Neural cell (in vitro differentiated cells): ENCODE measurements around the gene RAB1A. TPM values are rescaled to one million over a fixed set of nuclear protein-coding genes. Genes with fewer than 3 reads are reported as not detected.
"Not testable (repeated sequence)": the region's sequence is repeated elsewhere in the genome, so short reads cannot be mapped to it uniquely, and the experiment has no call there.

Source experiments
- H2AFZ ChIP-seq: fragments of 200-600, 300-800 bp; sonication (generic), shearing (Covaris generic); 2 replicates; pipeline ENCODE4 v1.6.0; 2014; ENCODE audit warnings: low read depth, mild to moderate bottlenecking, antibody characterized with exemption, low read length, moderate library complexity
- H3F3A ChIP-seq: fragments of 200-600 bp; shearing (Covaris generic); 2 replicates; pipeline ENCODE4 v1.6.1; 2016; ENCODE audit warnings: mild to moderate bottlenecking, moderate library complexity, mixed read lengths, antibody characterized with exemption, low read length; ENCODE audit not compliant: insufficient read depth, poor library complexity, severe bottlenecking
- H3K27ac ChIP-seq: fragments of 200-600, 300-800 bp; sonication (generic), shearing (Covaris generic); 2 replicates; pipeline ENCODE4 v1.5.1; 2014; ENCODE audit warnings: mild to moderate bottlenecking, low read length, moderate library complexity
- H3K27me3 ChIP-seq: fragments of 300-800, 200-600 bp; sonication (generic), shearing (Covaris generic); 2 replicates; pipeline ENCODE4 v1.6.0; 2014; ENCODE audit warnings: mild to moderate bottlenecking, low read depth, low read length, moderate library complexity; ENCODE audit not compliant: insufficient read depth
- H3K36me3 ChIP-seq: fragments of 300-800, 200-600 bp; sonication (generic), shearing (Covaris generic); 2 replicates; pipeline ENCODE4 v1.5.1; 2014; ENCODE audit warnings: mild to moderate bottlenecking, antibody characterized with exemption, low read length, moderate library complexity; ENCODE audit not compliant: insufficient read depth
- H3K4me2 ChIP-seq: fragments of 300-800, 200-600 bp; sonication (generic), shearing (Covaris generic); 2 replicates; pipeline ENCODE4 v1.6.0; 2014; ENCODE audit warnings: mild to moderate bottlenecking, low read length
- H3K4me3 ChIP-seq: fragments of 300-800, 200-600 bp; sonication (generic), shearing (Covaris generic); 2 replicates; pipeline ENCODE4 v1.5.1; 2014; ENCODE audit warnings: mild to moderate bottlenecking, low read length, moderate library complexity
- H3K79me2 ChIP-seq: fragments of 200-600 bp; shearing (Covaris generic); replicated peaks from 2 replicates; pipeline ENCODE4 v1.6.0; 2014; ENCODE audit warnings: mild to moderate bottlenecking, low read length, moderate library complexity; ENCODE audit not compliant: insufficient read depth
- H3K9ac ChIP-seq: fragments of 300-800, 200-600 bp; sonication (generic), shearing (Covaris generic); 2 replicates; pipeline ENCODE4 v1.6.1; 2016; ENCODE audit warnings: mild to moderate bottlenecking, low read length, mixed read lengths
- H3K9me2 ChIP-seq: fragments of 200-600 bp; shearing (Covaris generic); 2 replicates; pipeline ENCODE4 v1.6.1; 2016; ENCODE audit warnings: mild to moderate bottlenecking, low read length, mixed read lengths; ENCODE audit not compliant: insufficient read depth
- H3K9me3 ChIP-seq: fragments of 200-600, 300-800 bp; sonication (generic), shearing (Covaris generic); 2 replicates; pipeline ENCODE4 v1.6.1; 2016; ENCODE audit warnings: mild to moderate bottlenecking, mixed run types, low read length, moderate library complexity, mixed read lengths
- H4K20me1 ChIP-seq: fragments of 200-600 bp; shearing (Covaris generic); 2 replicates; pipeline ENCODE4 v1.6.1; 2016; ENCODE audit warnings: mild to moderate bottlenecking, mixed run types; ENCODE audit not compliant: insufficient read depth
- EP300 ChIP-seq: fragments of 450-650 bp; conservative IDR thresholded peaks from 2 replicates; pipeline ENCODE4 v1.6.1; 2014; ENCODE audit warnings: antibody characterized with exemption, mild to moderate bottlenecking, moderate library complexity; ENCODE audit not compliant: poor library complexity, severe bottlenecking
- EZH2 ChIP-seq: fragments of 200-600, 300-800 bp; shearing (Covaris generic), sonication (generic); IDR thresholded peaks from 2 replicates; pipeline ENCODE4 v1.6.1; 2014; ENCODE audit warnings: antibody characterized with exemption, low read length, borderline replicate concordance, mild to moderate bottlenecking; ENCODE audit not compliant: insufficient read depth, poor library complexity, severe bottlenecking
- MXI1 ChIP-seq: fragments of 450-650 bp; conservative IDR thresholded peaks from 2 replicates; pipeline ENCODE4 v1.6.1; 2014; ENCODE audit warnings: antibody characterized with exemption, mild to moderate bottlenecking; ENCODE audit not compliant: poor library complexity, severe bottlenecking
- POLR2AphosphoS5 ChIP-seq: IDR thresholded peaks from 2 replicates; pipeline ENCODE4 v1.6.1; 2012
- SMC3 ChIP-seq: fragments of 450-650 bp; conservative IDR thresholded peaks from 2 replicates; pipeline ENCODE4 v1.6.1; 2014; ENCODE audit warnings: antibody characterized with exemption, mild to moderate bottlenecking, moderate library complexity; ENCODE audit not compliant: poor library complexity
- TAF1 ChIP-seq: IDR thresholded peaks from 2 replicates; pipeline ENCODE4 v1.6.1; 2012; ENCODE audit warnings: low read depth
- polyA plus RNA-seq: library from polyadenylated mRNA; depleted of rRNA; stranded (reverse); fragments of >200 nt; gene quantifications from 2 replicates; pipeline ENCODE4 v1.2.3, GENCODE V29; 2014
- TF ChIP-seq, protein P1 (sequence below): fragments of 450-650 bp; IDR thresholded peaks from 2 replicates; pipeline ENCODE4 v1.5.1; 2014; ENCODE audit warnings: antibody characterized with exemption, mild to moderate bottlenecking, moderate library complexity; ENCODE audit not compliant: poor library complexity, severe bottlenecking
- TF ChIP-seq, protein P2 (sequence below): IDR thresholded peaks from 2 replicates; pipeline ENCODE4 v1.6.1; 2012; ENCODE audit warnings: borderline replicate concordance

RAB1A gene
- polyA plus RNA-seq, 1 donor from 2014 or later, result 240 TPM

DNA sequence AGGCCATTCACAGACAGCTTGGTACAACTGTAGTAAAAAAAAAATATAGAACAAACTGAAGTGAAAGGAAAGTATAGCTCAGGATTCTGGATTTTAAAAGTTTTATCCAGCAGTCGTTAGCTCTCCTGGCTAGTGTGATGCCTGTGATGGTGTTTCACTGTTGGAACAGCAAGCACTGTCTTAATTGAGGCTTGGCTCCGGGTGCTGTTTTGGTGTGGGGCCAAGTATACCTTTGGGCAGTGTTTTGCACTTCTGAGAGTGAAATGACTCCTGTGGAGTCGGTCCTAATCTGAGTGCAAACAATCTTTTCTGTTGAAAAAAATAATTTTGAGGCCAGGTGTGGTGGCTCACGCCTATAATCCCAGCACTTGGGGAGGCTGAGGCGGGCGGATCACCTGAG is 28.7 kb upstream of the RAB1A start:
- Histone ChIP-seq H3K4me2 (no peak overlapping the region), H3K9me2 (no peaks in the 10 kb centered on the region), H4K20me1 (no peaks in the 10 kb centered on the region), H3K36me3 (no peaks in the 10 kb centered on the region), H3K79me2 (no peaks in the 10 kb centered on the region), H3K27me3 (no peaks in the 10 kb centered on the region), H3K9ac (no peak overlapping the region), H3K4me3 (no peak overlapping the region), H3K27ac (no peak overlapping the region), H3F3A (no peaks in the 10 kb centered on the region), H2AFZ (no peak overlapping the region), H3K9me3 (no peaks in the 10 kb centered on the region)
- TF ChIP-seq, protein P1, sequence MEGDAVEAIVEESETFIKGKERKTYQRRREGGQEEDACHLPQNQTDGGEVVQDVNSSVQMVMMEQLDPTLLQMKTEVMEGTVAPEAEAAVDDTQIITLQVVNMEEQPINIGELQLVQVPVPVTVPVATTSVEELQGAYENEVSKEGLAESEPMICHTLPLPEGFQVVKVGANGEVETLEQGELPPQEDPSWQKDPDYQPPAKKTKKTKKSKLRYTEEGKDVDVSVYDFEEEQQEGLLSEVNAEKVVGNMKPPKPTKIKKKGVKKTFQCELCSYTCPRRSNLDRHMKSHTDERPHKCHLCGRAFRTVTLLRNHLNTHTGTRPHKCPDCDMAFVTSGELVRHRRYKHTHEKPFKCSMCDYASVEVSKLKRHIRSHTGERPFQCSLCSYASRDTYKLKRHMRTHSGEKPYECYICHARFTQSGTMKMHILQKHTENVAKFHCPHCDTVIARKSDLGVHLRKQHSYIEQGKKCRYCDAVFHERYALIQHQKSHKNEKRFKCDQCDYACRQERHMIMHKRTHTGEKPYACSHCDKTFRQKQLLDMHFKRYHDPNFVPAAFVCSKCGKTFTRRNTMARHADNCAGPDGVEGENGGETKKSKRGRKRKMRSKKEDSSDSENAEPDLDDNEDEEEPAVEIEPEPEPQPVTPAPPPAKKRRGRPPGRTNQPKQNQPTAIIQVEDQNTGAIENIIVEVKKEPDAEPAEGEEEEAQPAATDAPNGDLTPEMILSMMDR, result no peak
- TF ChIP-seq EZH2, result no peak

DNA sequence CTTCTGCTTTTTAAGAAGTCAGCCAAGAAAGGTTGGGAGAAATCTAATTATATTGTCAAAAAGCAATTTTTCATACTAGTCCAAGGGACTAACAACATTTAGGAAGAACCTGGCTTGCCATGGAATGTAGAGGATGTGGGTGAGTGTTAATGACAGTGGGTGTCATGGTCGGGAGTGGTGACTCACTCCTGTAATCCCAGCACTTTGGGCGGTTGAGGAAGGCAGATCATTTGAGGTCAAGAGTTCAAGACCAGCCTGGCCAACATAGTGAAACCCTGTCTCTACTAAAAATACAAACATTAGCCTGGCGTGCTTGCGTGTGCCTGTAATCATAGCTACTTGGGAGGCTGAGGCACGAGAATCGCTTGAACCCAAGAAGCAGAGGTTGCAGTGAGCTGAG is 27.9 kb upstream of the RAB1A start:
- not testable (repeated sequence) for H3K9ac ChIP-seq, H3K36me3 ChIP-seq, H4K20me1 ChIP-seq, H3K9me3 ChIP-seq, H3K27ac ChIP-seq, H3K9me2 ChIP-seq, H2AFZ ChIP-seq, H3F3A ChIP-seq, H3K4me3 ChIP-seq, H3K79me2 ChIP-seq, H3K27me3 ChIP-seq, H3K4me2 ChIP-seq

DNA sequence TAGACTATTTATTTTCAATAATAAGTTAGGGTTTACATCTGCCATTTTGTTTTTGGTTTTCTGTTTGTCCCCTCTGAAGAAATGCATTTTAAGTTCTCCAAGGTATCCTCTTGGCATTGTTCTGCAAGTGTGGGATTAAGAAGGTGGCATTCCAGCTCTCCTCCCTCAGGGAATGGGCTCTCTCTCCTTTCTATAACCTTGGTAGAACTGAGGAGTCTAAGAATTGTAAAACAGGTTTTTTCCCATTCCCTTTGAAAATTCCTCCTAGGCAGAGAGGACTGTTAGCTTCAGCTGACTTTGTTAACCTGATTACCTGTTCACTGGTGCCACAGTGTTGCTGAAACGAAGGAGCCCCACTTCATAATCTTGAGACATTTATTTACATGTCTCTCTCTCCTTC is 26.1 kb upstream of the RAB1A start:
- no peaks in the 10 kb centered on the region for H3K9me3 ChIP-seq
- H3K27me3 ChIP-seq, result no peaks in the 10 kb centered on the region
- H3K4me3 ChIP-seq, result no peak overlapping the region
- H3F3A ChIP-seq, result no peaks in the 10 kb centered on the region
- TF ChIP-seq, protein P2, sequence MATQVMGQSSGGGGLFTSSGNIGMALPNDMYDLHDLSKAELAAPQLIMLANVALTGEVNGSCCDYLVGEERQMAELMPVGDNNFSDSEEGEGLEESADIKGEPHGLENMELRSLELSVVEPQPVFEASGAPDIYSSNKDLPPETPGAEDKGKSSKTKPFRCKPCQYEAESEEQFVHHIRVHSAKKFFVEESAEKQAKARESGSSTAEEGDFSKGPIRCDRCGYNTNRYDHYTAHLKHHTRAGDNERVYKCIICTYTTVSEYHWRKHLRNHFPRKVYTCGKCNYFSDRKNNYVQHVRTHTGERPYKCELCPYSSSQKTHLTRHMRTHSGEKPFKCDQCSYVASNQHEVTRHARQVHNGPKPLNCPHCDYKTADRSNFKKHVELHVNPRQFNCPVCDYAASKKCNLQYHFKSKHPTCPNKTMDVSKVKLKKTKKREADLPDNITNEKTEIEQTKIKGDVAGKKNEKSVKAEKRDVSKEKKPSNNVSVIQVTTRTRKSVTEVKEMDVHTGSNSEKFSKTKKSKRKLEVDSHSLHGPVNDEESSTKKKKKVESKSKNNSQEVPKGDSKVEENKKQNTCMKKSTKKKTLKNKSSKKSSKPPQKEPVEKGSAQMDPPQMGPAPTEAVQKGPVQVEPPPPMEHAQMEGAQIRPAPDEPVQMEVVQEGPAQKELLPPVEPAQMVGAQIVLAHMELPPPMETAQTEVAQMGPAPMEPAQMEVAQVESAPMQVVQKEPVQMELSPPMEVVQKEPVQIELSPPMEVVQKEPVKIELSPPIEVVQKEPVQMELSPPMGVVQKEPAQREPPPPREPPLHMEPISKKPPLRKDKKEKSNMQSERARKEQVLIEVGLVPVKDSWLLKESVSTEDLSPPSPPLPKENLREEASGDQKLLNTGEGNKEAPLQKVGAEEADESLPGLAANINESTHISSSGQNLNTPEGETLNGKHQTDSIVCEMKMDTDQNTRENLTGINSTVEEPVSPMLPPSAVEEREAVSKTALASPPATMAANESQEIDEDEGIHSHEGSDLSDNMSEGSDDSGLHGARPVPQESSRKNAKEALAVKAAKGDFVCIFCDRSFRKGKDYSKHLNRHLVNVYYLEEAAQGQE, result no peak
- TF ChIP-seq, protein P1, result no peak
- no peak for TF ChIP-seq TAF1
- no peak for TF ChIP-seq MXI1
- no peak for TF ChIP-seq POLR2AphosphoS5
- TF ChIP-seq EZH2, result no peak
- no peak for TF ChIP-seq EP300
- no peak for TF ChIP-seq SMC3
- no peak overlapping the region for H3K27ac ChIP-seq
- no peak overlapping the region for H2AFZ ChIP-seq
- no peak overlapping the region for H3K4me2 ChIP-seq
- H4K20me1 ChIP-seq, result no peaks in the 10 kb centered on the region
- H3K9ac ChIP-seq, result no peak overlapping the region
- H3K36me3 ChIP-seq, result no peaks in the 10 kb centered on the region
- no peaks in the 10 kb centered on the region for H3K79me2 ChIP-seq
- no peaks in the 10 kb centered on the region for H3K9me2 ChIP-seq
